Ovary (tissue), 9 donors: ENCODE data around the gene COL8A1. TPM values are rescaled to one million over a fixed set of nuclear protein-coding genes. Genes with fewer than 3 reads are reported as not detected.

ENCODE experiments used
- DNase-seq, 5 donors: peaks; one replicate each; pipeline ENCODE4 v3.0.0-alpha.2; 2019 to 2020
- H3K27ac ChIP-seq, 2 donors: fragments of 200-600 bp; one replicate each; pipeline versions ENCODE4 v1.5.1 to v1.8.0; 2019 to 2022
- H3K27me3 ChIP-seq: fragments of 200-600 bp; one replicate; pipeline ENCODE4 v1.8.0; 2022
- H3K36me3 ChIP-seq: fragments of 200-600 bp; sonication (generic); one replicate; pipeline ENCODE4 v1.5.1; 2019
- H3K4me1 ChIP-seq: one replicate; pipeline ENCODE4 v1.8.1; 2013; ENCODE audit warnings: mild to moderate bottlenecking, moderate library complexity; ENCODE audit not compliant: insufficient read depth
- H3K4me3 ChIP-seq: fragments of 200-600 bp; sonication (generic); one replicate; pipeline ENCODE4 v1.5.1; 2017
- H3K9me3 ChIP-seq, 2 donors: fragments of 200-600 bp in 1 of 2; sonication (generic) in 1 of 2; one replicate each; pipeline versions ENCODE4 v1.5.1 to v1.8.1; 2013 to 2019; ENCODE audit warnings: mild to moderate bottlenecking in 1 of 2, moderate library complexity in 1 of 2
- CTCF ChIP-seq, 3 donors: fragments of 450-650 bp in 2 of 3; fragments of 200-600 bp in 1 of 3; IDR thresholded peaks; one replicate each; pipeline versions ENCODE4 v1.5.1 to v1.8.0; 2016 to 2022; ENCODE audit warnings: antibody characterized with exemption in 3 of 3, mild to moderate bottlenecking in 1 of 3
- EP300 ChIP-seq: sonication (generic); formaldehyde crosslinking; IDR thresholded peaks from one replicate; pipeline ENCODE4 v1.6.1; 2017; ENCODE audit warnings: antibody characterized with exemption
- POLR2A ChIP-seq: fragments of 450-650 bp; IDR thresholded peaks from one replicate; pipeline ENCODE4 v1.6.1; 2017; ENCODE audit warnings: antibody characterized with exemption, mild to moderate bottlenecking, moderate library complexity
- WGBS, 3 donors: extraction: QIAGEN DNeasy Blood & Tissue Kit in 1 of 3; methylation state at CpG; one replicate each; pipeline versions ENCODE4 v1.1.5 to v1.1.7; 2013 to 2017; 5-methylcytosine and 5-hydroxymethylcytosine counted together
- intact Hi-C, 4 donors: fragments of 100-400 bp; cut with DNase I; formaldehyde crosslinking; loops; one replicate each; pipeline versions ENCODE4 v1.11.0 to v1.15.1; 2022 to 2023
- polyA plus RNA-seq, 2 donors: library from polyadenylated mRNA; stranded (reverse); fragments of 200-250 nt in 1 of 2; fragments of 350-450 nt in 1 of 2; fragmentation: Illumina TruSeq in 1 of 2; extraction: RNeasy Lipid Tissue Mini Kit (QIAGEN cat#74804) in 1 of 2; gene quantifications; one replicate each; pipeline ENCODE4 v1.2.3, GENCODE V29; 2013 to 2014
- total RNA-seq, 7 donors: library from RNA; depleted of rRNA in 2 of 7; stranded (reverse); fragments of >200 nt in 2 of 7; fragmentation: NEBNext Ultra II Directional in 3 of 7; extraction: Animal tissue kit (Norgen Biotek cat#: 25700) in 3 of 7; gene quantifications; one replicate each; pipeline versions ENCODE4 v1.1.0 to v1.2.4, GENCODE V29; 2016 to 2023
- donor health status: DM: no; HTN: no; CAD: no; lungs with moderate emphysema.
- donor health status: DM: no; HTN: no; CAD: no.
- donor health status: Bipolar disorder and iron deficiency.
- donor health status: DM: yes; HTN: yes; CAD: no.
- donor health status: DM: no; HTN: no; CAD: no.
- donor health status: DM: yes; HTN: yes; CAD: no.

Gene COL8A1
- total and polyA plus RNA-seq, 9 donors, result 2.0 to 37.2 (median 11.9) TPM

- peak overlapping the region; percentile 60 to 69 for H3K27ac ChIP-seq
- intact Hi-C loops, result loop anchor here in 2 of 4 donors (5.0 kb wide), 1 partner anchor 414 kb away; no protein-coding TSS in a partner anchor
- H3K9me3 ChIP-seq, result no peaks in the 10 kb centered on the region
- WGBS, 3 donors, result 20 to 23% (median 23%) methylated on average over 10 of the region's 10 CpGs
- H3K4me3 ChIP-seq, result no peak overlapping the region
- no peaks in the 10 kb centered on the region for H3K36me3 ChIP-seq
- no peaks in the 10 kb centered on the region for H3K27me3 ChIP-seq
- peaks cover 8% of the 10 kb centered on the region for H3K4me1 ChIP-seq
- TF ChIP-seq EP300 (no peak), POLR2A (no peak), CTCF (IDR thresholded peaks at IDR 0.05) (no peak)
- peak in 4 of 5 donors; percentile 21 to 45 (median 42) for DNase-seq
Observed at GRCh38 chr3:99843590-99844258, 205.3 kb downstream of the COL8A1 start.

- no peak for TF ChIP-seq EP300
- no peak for TF ChIP-seq POLR2A
- no peak for TF ChIP-seq CTCF (IDR thresholded peaks at IDR 0.05)
- Histone ChIP-seq H3K36me3 (no peaks in the 10 kb centered on the region), H3K27ac (peak overlapping the region in 1 of 2 donors; percentile 5), H3K9me3 (no peaks in the 10 kb centered on the region), H3K27me3 (no peaks in the 10 kb centered on the region), H3K4me1 (peaks cover 8% of the 10 kb centered on the region), H3K4me3 (no peak overlapping the region)
- intact Hi-C loops, result loop anchor here in 1 of 4 donors (5.0 kb wide), 1 partner anchor 407 kb away; no protein-coding TSS in a partner anchor
- WGBS, 3 donors, result 47 to 53% (median 47%) methylated on average over 4 of the region's 4 CpGs
- DNase-seq, result no peak
Observed at GRCh38 chr3:99845331-99845730, 206.9 kb downstream of the COL8A1 start.

- intact Hi-C loops, result loop anchor here in 1 of 4 donors (5.0 kb wide), 1 partner anchor 406 kb away; no protein-coding TSS in a partner anchor
- peaks cover 8% of the 10 kb centered on the region for H3K4me1 ChIP-seq
- no peak overlapping the region for H3K4me3 ChIP-seq
- no peaks in the 10 kb centered on the region for H3K27me3 ChIP-seq
- no peaks in the 10 kb centered on the region for H3K36me3 ChIP-seq
- WGBS, 3 donors, result 65 to 79% (median 71%) methylated on average over 2 of the region's 2 CpGs
- H3K9me3 ChIP-seq, result no peaks in the 10 kb centered on the region
- TF ChIP-seq CTCF (IDR thresholded peaks at IDR 0.05), result no peak
- TF ChIP-seq EP300, result no peak
- TF ChIP-seq POLR2A, result no peak
- no peak overlapping the region for H3K27ac ChIP-seq
- no peak for DNase-seq
Observed at GRCh38 chr3:99845999-99846398, 207.6 kb downstream of the COL8A1 start.

GRCh38 chr3:99846477-99847160 lies 208.2 kb downstream of the COL8A1 start:
- 37 to 42% (median 38%) methylated on average over 6 of the region's 6 CpGs for WGBS, 3 donors
- peak in 1 of 5 donors; percentile 48 for DNase-seq
- H3K9me3 ChIP-seq, result no peaks in the 10 kb centered on the region
- intact Hi-C loops, result loop anchor here in 1 of 4 donors (5.0 kb wide), 1 partner anchor 406 kb away; no protein-coding TSS in a partner anchor
- no peak overlapping the region for H3K27ac ChIP-seq
- H3K36me3 ChIP-seq, result no peaks in the 10 kb centered on the region
- no peak for TF ChIP-seq POLR2A
- TF ChIP-seq CTCF (IDR thresholded peaks at IDR 0.05), result no peak
- TF ChIP-seq EP300, result no peak
- peaks cover 8% of the 10 kb centered on the region for H3K4me1 ChIP-seq
- H3K4me3 ChIP-seq, result no peak overlapping the region
- no peaks in the 10 kb centered on the region for H3K27me3 ChIP-seq
